Hepatic stellate cell (primary cell): ENCODE data around the gene NCK2.

Source experiments
- DNase-seq: peaks from one replicate; pipeline ENCODE4 v3.0.0; 2011; ENCODE audit warnings: low spot score

Gene NCK2

DNA sequence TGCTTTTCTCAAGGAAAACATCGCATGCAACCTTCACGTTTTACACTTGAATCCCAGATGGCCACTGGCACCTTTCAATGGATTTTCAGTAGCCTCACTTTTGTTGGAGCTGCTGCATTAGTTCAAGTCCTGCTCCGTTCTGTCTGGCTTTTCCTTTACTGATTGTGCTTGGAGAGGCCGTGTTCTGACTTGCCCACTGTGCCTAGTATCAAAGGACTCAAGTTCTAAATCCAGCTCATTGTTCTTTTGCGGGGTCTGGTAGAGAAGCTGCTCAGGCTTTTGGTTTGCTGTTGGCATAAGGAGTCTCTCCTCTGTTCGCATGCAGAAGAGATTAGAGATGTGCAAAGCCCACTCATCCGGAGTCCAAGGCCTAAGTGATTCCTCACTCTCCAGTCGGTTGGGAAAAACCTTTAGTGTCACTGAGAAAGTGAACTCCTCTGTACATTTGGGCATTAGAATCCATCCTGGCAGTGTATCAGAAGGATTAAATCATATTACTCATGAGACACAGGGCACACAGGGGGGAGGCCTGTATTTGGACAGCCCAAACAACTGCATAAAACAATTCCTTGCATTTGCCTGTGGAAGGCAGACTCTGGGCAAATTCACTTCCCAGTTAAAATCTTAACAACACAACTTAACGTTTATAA is 69.7 kb downstream of the NCK2 start:
- no peak for DNase-seq

DNA sequence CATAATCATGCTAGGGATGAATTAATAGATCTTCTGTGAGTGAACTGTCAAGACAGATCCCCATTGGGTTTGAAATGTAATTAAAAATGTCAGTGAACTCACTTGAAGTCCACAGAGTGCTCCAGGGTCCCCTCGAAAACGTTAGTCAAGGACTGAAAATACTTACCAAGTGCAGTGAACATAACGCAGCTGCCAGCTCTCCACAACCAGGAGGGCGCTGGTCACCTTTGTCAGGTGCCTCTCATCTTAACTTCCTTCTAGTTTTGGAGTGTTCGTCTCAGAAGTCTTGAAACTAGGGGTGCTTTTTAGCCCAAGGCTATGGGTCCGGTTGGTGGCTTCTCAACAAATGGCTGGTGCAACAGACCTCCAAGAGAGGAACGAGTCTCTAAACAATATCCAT is 70.7 kb downstream of the NCK2 start:
- DNase-seq: no peak

DNA sequence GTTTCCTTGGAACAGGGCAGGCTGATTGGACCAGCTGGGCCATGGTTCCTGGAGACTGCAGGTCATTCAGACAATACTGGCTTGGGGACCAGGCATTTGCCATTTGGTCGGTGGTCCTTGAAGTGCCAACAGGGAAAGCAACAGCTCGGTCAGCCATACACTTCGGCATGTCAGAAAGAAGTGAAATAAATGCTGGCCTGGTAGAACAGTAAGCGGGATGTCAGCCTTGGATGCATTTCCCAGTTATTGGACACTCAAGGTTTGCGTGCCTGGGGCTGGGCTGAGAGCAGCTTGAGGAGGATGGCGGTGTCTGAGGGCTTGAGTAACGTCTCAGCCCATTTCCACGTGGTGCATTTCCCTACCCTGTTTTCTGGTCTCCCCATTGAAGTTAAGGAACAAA is 75.4 kb downstream of the NCK2 start:
- no peak for DNase-seq

DNA sequence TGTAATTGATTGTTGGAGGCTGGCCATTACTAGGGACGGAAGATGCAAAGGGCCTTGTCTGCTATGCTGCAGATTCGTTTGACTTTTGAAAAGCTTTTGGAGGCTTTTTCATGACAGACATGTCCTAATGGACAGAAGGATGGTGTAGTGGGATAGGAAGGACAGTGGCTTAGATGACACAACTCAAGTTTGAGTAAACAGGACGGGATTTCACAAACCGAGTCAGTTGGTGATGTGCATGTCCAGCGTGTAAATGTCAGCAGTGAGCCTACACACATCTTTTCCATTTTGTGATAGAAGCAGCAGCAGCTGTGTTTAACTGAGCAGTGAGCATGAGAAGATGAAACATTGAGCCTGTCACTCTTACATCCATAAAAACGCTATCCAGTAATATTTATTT is 76.0 kb downstream of the NCK2 start:
- no peak for DNase-seq

DNA sequence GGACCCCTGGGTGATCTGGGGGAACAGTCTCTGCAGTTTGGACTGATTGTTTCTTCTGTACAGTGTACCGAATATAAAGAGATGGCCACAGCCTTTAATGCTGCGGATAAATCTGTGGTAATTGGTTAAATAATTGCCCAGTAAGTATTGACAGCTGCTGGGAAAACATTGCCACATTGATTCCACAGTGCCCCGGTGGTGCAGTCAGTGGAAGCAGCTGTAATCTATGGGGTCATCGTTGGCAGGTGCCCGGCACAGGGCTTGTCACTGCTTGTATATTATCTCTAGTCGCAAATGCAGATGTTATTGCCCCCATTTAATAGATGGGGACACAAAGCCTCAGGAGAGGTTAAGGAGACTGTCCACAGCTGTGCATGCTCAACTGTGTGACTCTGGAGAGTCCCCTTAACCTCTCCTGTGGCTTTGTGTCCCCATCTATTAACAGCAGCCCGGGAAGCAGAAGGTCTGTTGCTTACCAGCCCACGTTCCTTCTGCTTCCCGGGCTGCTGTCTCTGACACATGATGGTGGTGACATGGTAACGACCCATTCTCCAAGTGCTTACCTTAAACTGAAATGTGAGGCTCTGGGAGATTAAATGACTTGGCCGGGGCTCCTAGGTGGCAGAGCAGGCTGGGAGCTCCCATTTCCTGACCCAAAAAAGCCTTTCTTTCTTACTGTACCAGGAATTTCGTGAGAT is 76.9 kb downstream of the NCK2 start:
- no peak for DNase-seq

DNA sequence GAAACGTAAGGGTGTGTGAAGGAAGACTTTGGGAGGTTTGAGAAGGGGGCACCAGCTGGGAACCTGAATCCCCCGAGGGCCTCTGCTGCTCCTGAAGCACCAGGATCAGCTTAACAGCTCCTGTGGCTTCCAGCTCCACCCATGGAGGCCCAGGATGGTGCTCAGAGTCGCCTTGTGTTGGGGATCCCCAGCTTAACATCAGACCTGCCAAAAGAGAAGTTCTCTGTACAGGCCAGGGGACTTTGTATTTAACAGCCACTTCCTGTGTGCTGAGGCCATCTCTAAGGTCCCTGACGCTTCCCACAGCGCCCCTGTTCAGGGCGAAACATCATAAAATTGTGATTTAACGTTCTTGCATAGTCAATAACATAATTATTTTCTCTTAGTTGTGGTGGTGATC is 77.5 kb downstream of the NCK2 start:
- no peak for DNase-seq

DNA sequence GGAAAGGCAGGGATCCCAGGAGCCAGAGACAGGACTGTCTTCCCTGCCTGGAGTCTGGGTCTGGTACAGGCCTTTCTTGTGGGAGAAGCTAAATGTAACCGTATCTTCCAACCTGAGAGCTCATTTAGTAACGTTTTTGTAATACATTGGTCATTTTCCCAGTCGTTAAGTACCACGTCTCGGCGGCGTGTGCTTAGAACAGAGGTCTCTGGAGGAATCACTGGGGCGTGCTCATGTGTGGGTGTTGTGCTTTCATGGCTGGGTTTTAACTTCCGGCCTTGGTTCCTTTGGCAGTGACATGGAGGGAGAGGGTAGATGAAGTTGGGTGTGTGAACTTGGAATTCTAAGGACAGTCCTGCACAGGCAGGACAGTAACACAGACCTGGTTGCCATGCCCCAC is 79.7 kb downstream of the NCK2 start:
- DNase-seq: no peak

DNA sequence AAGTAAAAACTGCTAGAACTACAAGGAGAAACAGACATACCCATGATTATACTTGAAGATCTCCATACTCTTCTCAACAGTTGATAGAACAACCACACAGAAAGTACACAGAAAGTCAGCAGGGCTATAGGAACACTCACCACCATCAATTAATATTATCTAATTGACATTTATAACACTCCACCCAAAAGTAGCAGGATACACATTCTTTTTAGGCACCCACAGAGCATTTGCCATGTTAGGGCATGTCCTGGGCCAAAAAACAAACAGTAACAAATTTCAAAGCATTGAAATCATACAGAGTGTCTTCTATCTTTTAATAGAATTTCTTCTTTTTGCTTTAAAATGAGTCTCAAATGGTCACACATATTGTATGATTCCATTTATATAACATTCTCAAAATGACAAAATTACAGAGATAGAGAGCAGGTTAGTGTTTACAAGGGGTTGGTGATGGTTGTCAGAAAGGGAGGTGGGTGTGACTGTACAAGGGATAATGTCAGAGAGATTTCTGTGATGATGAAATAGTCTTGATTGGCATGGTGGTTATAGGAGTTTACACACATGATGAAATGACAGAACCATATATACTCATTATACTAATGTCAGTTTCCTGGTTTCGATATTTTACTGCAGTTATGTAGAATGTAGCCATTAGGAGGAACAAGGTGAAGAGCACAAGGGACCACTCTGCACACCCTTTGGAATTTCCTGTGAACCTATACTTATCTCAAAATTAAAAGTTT is 82.8 kb downstream of the NCK2 start:
- no peak for DNase-seq

DNA sequence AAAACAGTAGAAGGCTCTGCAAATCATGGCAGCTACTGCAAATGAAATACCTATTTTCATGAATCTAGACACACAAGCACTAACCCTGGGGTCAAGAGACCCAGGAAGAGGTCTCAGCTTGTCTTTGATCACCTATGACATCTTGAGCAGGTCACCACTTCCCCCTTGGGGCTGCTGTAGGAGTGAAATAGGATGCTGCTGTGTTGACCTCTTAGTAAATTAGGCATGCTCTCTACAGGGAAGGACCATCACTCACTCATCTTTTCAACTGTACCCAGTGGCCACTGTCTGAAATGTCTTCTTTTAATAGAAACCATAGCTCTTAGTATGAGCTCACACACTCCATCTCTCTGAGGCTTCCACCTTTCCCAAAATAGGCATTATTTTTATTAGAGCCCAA is 83.8 kb downstream of the NCK2 start:
- DNase-seq: no peak

DNA sequence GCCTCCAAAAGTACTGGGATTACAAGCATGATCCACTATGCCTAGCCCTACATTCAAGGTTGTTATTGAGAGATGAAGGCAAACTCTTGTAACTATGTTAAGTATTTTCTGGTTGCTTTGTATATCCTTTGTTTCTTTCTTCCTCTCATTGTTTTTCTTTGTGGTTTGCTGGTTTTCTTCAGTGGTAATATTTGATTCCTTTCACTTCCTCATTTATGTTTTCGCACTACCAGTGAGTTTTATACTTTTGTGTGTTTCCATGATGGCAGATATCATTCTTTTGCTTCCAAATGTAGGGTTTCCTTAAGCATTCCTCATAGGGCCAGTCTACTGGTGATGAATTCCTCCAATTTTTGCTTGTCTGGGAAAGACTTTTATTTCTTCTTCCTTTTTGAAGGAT is 90.2 kb downstream of the NCK2 start:
- DNase-seq: no peak

DNA sequence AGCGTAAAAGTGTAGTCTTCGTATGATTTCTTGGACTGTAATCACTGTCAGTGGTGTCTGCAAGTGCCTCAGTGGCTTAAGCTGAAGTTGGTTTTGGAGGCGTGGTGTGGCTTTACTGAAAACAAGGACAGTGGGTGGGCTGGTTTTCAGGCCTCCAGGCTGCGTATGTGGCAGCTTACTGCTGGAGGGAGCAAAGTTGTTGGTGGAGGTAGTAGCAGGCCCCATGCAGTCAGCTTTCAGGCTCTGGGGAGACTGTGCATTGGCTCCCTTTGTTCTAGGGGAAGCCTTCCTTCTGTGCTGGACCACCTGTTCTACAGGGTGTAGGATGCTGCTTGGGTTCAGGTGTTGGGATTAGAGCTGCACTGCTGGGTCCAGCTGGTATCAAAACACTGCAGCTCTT is 91.6 kb downstream of the NCK2 start:
- no peak for DNase-seq

DNA sequence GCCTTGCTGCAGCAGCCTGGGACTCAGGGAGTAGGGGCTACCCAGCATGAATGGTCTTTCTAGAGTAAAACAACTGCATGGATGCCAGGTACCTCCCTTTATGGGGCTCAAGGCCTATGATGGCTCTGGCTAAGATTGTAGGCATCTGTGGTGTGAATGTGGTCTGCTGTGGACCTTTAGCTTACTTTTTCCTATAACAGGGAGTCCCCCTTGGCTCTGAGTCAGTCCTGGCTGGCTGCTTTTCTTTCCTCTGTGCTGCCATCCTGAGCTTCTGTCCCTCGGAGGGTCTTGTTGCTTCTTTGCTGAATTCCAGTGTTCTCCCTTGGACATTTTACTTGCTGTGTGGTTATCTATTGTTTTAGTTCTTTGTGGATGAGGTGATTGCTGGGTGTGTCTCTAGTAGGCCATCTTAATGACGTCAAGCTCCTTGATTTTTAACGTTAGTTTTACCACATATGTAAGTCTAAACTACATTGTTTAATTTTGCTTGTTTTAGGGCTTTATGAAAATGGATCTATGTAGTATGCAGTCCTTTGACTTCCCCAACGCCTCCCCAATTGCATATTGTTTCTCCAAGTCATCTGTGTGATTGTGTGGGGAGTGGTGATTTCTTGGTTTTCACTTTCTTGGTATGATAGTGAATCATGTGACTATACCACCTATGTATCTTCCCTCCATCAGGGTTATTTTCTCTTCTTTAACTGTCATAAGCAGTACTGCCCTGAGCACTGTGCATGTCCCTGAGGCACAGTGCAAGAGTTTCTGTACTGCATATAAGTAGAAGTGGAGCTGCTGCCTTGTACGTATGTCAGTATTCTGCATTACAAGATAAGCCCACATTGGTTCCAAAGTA is 92.4 kb downstream of the NCK2 start:
- DNase-seq: no peak

DNA sequence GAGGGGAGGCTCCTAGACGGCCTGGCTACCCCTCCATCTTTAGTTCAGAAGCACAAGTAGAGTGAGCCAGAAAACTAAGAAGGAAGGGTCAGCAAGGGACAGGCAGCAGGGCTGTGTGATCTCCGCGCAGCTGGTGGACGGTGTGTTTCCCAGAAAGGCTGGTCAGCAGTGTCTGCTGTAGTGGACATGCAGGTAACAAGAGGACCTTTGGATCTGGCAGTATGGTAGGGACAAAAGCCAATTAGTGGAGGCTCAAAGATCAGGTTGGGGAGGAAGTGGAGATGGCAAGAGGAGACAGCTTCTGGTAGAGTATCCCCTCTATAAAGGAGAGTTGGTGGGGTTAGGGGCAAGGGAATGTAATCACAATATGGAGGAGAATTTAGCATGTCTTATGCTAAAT is 95.1 kb downstream of the NCK2 start:
- no peak for DNase-seq

DNA sequence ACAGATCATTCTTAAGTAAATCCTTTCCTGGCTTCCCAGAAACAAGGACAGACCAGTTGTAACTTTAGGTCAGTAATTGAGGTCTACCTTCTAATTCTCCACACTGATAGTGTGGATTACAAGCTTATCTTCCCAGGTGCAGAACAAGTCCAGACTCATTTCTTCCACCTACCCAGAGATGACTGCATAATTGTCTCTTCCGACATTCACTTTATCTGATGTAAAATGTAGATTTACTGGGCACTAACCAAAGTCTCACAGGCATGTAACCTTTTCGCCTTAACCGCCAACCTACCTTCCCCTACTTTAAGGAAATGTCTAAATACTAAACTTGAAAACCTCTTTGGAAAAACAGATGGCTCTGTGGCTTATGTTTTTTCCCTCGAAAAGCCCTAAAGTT is 96.2 kb downstream of the NCK2 start:
- DNase-seq: no peak

DNA sequence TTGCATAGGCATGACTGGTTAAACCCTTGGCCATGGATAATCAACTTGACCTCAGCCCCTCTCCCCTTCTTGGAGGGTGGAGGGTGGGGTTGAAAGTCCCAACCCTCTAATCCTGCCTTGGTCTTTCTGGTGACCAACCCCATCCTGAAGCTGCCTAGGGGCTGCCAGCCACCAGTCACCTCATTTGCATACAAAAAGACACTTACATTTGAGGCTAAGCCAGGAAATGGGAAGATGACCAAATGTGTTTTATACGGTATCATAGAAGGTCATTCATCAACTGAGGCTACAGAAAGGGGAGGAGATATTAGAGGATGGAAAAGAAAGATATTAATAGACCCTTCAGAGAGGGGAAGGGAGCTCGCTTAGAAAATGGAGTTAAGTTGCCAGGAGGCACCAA is 96.8 kb downstream of the NCK2 start:
- DNase-seq: no peak

DNA sequence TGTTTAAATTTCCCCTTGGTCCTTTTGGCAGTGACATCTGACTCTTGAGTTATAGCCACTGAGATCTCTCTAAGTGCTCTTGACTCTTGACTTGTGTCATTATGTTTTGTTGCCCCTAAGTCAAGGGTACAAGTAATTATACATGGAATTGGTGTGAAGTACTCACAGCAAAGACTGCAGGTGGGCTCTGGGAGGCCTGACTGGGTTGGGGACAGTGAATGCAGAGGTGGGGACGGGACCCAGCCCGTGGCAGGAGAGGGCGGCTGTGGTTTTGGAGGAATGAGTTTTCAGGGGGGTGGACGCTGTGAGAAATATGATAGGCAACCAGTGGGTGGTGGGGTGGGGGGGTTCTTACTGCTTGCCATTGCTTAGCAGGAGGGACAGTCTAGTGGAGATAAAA is 97.8 kb downstream of the NCK2 start:
- DNase-seq: no peak

DNA sequence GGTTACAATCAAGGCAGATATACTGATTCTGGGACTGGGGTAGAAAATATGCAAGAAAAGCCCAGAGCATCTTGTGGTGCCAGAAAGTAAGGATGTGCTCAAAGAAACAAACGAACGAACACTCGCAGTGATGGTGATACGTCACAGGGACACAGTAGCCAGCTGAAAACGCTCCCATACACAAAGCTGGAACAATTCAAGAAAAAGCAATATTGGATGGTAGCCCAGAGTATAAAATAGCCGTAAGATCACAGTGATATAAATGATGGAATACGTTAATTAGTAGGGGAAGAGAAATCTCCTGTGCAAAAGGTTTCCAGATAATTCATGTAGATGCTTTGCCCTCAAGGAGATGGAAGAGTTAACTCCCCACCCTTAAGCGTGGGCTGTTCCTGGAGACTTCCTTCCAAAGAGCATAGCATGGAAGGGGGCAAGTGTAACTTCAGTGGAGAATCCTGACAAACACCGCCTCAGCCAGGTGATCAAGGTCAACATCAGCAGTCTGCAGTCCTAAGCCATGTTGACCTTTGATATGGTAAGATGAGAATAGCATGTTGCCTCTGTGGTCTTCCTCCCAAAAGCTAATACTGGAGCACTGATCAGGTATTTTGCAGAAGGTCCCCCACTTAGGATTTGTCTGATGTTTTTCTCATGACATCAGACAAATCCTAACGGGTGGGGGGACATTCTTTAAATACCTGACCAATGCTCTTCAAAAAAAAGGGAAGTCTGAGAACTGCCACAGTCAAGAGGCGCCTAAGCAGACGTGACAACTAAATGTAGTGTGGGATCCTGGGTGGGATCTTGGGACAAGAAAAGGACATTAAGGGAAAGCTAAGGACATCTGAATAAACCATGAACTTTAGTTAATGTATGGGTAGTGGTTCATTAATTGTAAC is 99.0 kb downstream of the NCK2 start:
- DNase-seq: no peak

DNA sequence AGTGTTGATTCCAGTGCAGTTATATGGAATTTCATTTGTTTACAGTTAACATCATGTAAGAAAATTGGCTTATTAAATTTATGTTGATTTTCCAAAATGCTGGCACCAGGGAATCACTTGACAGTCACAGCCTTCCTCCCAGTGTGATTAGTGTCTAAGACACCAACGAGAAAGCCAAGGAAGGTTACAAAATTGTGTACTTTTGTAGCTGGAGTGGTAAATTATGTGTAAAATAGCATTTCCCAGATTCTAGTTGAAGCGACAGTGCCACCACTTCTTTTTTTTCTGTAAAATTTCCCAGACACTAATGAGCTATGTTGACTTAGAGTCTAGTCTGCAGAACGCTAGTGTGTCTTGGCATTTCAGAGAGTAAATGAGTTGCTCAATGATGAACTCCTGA is 101.3 kb downstream of the NCK2 start:
- no peak for DNase-seq

DNA sequence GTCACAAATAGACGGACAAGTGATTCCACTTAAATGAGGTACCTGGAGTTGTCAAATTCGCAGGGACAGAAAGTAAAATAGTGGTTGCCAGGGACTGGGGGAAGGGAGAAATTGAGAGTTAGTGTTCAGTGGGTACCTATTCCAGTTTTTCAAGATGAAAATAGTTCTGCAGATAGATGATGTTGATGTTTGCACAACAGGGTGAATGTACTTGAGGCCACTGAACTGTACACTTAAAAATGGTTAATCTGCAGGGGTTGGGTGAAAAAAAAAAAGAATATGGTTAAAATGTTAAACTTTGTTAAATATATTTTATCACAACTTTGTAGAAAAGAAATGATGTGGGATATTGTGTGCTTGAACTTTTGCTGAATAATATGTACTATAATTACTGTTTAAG is 102.3 kb downstream of the NCK2 start:
- no peak for DNase-seq

DNA sequence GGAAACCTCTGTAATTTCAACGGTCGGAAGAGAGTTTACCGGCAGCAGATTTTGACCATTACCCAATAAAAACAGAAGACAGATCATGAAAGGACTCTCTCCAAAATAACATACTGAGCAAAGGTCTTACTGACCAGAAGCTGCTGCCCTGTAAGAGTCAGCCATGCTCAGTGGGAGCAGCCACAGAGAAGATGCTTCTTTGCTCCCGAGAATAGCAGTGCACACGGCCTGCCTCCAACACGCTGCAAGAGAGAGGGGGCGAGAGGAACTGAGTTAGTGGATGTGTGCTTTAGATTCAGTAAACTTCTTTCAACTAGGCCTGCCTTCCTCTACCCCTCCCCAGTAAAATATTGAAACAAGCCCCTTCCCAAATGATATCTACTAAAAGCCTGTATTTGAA is 103.7 kb downstream of the NCK2 start:
- no peak for DNase-seq

DNA sequence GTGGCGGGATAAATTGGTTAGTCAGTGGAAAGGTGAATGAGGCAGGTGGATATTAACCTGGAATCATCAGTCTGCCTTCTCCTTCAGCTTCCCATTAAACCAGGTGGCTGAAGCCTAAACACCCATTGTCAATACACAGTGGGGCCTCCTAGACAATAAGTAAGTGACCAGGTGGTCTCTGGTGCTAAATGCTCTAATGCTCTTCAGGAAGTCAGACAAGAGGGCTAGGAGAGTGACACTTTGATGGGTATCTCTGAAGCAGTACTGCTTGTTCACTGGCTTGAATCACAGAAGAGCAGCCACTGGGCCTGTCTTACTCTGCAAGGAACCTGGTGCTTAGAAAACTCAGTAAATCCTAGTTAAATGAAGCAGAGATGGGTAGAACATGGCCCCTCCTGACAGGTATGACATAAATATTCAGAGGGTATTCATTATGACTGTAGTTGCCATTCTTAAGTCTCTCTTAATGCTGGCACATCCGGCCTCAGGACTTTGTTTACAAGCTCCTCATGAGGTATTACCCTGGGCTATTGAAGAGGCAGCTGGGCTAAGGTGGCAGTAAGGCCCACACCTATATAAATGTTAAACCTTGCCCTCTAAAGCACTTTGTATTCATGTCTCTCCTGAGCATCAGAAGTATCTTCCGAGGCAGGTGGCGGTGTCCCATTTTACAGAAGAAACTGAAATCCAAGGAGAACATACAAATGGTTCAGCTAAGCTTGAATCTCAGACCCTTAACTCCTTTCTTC is 104.9 kb downstream of the NCK2 start:
- no peak for DNase-seq
